Right kidney (tissue), 1 donor: Measurements from ENCODE around the gene ATXN3.
"Not testable (repeated sequence)": the region's sequence is repeated elsewhere in the genome, so short reads cannot be mapped to it uniquely, and the experiment has no call there.

Experiments used
- DNase-seq: peaks from one replicate; pipeline ENCODE4 v3.0.0-alpha.2; 2016

ATXN3 gene

DNA sequence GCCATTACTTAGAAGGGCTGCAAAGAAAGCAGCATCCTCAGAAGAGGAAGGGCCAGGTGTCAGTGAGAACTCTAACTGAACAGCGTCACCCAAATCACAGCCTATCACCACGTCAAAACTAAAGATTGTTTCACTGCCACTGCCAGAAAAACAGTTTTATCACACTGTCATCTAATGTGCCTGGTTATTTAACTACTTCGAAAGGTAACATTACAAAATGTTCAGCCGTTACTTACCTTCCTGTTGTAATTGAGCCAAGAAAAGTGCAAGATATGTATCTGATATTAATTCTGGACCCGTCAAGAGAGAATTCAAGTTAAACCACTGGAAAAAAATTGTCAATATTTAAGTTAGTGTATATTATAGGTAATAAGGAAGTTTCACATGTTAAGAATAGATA is 17.9 kb downstream of the ATXN3 start:
- DNase-seq: no peak

- no peak for DNase-seq
Observed at GRCh38 chr14:92074555-92074954, 31.8 kb downstream of the ATXN3 start.

DNA sequence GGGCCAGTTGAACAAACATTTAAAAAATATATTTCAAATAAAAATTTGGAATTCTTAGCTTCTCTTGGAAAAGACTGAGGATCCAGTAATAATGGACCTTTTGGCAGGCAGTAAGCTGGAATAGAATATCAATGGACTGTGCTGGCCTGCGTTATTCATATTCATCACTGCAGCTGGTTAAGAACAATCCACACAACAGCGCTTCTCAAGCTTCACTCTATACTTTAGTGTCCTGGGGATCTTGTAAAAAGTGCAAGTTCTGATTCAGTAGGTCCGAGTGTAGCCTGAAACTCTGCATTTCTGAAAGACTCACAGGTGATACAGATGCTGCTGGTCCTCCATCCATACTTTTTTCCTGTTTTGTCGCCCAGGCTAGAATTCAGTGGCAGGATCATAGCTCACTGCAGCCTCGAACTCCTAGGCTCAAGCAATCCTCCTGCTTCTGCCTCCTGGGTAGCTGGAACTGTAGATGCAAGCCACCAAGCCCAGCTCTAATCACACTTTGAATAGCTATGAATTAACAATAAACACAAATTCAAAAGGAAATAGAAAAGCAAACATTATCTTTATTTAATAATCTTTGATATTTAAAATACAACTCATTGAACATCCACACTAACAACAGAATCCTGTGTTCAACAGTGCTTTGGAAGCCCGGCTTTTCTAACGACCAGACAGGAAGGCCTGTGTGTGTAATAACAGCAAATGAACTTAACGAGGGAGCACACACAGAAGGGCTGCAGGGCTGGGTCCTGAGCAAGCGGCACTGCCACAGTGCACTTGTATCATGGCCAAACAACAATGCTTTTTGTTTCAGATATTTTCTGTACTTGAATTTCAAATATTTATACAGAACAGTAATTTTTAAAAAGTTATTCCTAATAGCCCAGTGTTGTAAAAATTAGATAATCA is 48.1 kb downstream of the ATXN3 start:
- DNase-seq: no peak

GRCh38 chr14:92049781-92050180 is 56.6 kb downstream of the ATXN3 start:
- DNase-seq: no peak

- not testable (repeated sequence) for DNase-seq
Observed at GRCh38 chr14:92049221-92049620, 57.2 kb downstream of the ATXN3 start.

GRCh38 chr14:92045904-92046303 is 60.5 kb downstream of the ATXN3 start:
- DNase-seq: not testable (repeated sequence)

GRCh38 chr14:92041766-92042165 is 64.6 kb downstream of the ATXN3 start:
- not testable (repeated sequence) for DNase-seq

- no peak for DNase-seq
Observed at GRCh38 chr14:92041203-92041602, 65.2 kb downstream of the ATXN3 start.

- no peak for DNase-seq
Observed at GRCh38 chr14:92040431-92041051, 65.8 kb downstream of the ATXN3 start.

GRCh38 chr14:92039719-92040430 is 66.5 kb downstream of the ATXN3 start, which contains the start of gene TRIP11:
TSS of gene TRIP11 (minus strand) at chr14:92040059. CDS start at chr14:92039685, 374 bp downstream.
- peak; percentile 88 for DNase-seq

- DNase-seq: no peak
Observed at GRCh38 chr14:92039063-92039718, 67.2 kb downstream of the ATXN3 start.

DNA sequence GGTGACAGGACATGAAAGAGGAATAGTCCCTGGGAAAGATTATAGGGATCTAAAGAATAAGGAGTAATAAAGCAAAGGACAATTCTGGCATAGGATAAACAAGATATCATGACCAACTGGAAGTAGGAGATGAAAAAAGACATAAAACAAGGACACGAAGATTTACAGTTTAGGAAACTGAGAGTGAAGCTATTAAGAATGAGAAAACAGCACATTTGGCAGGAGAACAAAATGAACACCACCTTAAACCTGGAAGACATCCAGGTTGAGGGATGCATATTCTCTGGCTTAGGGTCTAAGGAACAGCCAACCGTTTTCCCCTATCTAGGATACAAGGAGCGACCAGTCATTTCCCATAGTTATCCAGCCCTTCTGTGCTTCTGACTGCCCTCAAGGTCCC is 68.4 kb downstream of the ATXN3 start:
- DNase-seq: no peak

GRCh38 chr14:92035890-92036289 is 70.5 kb downstream of the ATXN3 start:
- no peak for DNase-seq

DNA sequence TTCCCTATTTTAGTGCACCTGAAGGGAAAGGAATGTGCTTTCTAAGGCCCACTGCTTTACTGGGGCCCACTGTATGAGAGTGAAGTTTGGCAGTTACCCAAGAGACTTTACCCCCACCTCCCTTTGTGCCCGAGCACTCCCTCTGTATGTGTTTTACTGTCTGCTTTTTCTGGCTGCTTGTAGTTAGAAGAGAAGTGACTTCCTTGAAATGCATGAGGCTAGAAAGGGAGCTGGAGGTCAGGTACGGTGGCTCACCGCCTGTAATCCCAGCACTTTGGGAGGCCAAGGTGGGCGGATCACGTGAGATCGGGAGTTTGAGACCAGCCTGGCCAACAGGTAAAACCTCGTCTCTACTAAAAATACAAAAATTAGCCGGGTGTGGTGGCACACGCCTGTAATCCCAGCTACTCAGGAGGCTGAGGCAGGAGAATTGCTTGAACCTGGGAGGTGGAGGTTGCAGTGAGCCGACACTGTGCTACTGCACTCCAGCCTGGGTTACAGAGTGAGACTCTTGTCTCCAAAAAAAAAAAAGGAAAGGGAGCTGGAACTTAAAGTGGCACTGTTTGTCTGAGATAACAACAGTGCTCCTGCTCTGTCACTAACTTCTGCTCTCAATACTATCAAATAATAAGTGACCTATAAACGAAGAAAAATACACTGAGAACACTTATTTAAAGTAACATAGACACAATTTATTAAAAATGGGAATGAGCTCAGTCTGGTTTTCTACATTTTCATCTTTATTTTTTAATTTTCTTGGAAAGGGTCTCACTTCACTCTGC is 72.3 kb downstream of the ATXN3 start:
- no peak for DNase-seq

- DNase-seq: no peak
Observed at GRCh38 chr14:92033433-92033832, 72.9 kb downstream of the ATXN3 start.

- no peak for DNase-seq
Observed at GRCh38 chr14:92026548-92027190, 79.7 kb downstream of the ATXN3 start.

DNA sequence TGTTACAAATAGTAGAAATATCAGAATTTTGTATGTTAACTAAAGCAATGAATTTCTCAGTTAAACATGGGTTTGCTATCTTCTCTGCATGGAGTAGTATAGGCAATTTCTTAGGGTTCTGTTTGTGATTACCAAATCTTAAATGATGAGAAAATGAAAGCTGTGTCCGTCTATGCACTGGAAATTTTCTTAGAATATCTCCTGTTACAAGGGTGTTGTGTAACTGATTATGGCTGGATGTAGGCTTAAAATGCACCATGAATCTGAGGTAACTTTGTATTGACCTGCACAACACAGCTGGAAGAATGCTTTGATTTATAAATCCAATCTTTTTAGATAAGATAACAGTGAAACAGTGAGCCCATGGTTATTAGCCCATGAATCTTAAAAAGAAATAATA is 84.3 kb downstream of the ATXN3 start:
- no peak for DNase-seq

DNA sequence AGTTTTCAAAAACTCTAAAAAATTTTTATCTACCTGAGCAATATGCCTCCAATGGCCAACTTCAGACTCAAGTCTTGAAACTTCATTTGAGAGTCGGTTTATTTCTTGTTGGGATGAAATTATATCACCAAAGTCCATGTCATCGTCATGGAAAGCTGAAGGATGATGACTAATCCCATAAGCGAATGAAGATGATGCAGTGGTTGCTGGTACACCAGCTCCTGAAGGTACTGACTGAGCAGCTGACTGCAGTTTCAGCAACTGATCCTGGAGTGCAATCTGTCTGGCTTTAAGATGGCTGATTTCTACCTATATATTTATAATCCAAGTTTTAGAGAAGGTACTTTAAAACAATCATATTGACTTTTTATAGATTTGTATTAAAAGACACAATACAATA is 84.9 kb downstream of the ATXN3 start:
- DNase-seq: no peak

DNA sequence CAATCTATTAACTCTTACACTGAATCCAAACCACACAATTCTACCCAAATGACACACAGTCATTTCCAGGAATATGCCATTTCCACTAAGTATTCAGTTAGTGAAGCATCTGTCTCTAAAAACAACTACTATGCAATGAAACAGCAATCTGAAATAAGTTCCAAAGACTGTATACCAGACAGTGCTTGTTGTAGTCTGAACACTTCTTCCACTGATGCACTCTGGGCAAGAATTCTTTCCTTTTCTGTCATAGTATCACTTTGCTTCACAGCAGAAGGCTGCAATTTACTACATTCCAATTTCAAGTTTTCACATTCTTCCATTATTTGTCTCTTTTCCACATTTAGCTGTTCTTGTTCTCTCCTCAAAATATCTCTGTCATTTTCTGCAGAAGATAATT is 92.3 kb downstream of the ATXN3 start:
- no peak for DNase-seq

- no peak for DNase-seq
Observed at GRCh38 chr14:92012121-92012748, 94.1 kb downstream of the ATXN3 start.

DNA sequence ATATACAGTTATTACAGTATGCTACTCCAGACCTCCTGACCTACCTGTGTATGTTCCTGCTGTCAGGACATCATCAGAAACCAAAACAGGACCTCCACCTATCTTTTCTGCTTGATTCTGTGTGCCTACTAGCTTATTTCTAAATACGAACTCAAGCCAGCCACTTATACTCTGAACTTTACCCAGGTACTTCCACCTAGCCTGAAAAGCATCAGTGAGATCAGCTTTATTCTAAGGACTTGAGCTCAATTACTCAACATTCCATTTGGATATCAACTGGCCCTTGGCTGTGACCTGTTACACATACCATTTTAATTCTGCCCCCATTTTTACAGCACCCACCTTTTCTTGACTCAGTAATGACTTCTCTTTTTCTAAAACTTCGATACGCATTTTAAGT is 95.7 kb downstream of the ATXN3 start:
- DNase-seq: no peak
